ENCODE results near the gene CTAGE8.
"Not testable (repeated sequence)": the region's sequence is repeated elsewhere in the genome, so short reads cannot be mapped to it uniquely, and the experiment has no call there.

Gene CTAGE8, protein sequence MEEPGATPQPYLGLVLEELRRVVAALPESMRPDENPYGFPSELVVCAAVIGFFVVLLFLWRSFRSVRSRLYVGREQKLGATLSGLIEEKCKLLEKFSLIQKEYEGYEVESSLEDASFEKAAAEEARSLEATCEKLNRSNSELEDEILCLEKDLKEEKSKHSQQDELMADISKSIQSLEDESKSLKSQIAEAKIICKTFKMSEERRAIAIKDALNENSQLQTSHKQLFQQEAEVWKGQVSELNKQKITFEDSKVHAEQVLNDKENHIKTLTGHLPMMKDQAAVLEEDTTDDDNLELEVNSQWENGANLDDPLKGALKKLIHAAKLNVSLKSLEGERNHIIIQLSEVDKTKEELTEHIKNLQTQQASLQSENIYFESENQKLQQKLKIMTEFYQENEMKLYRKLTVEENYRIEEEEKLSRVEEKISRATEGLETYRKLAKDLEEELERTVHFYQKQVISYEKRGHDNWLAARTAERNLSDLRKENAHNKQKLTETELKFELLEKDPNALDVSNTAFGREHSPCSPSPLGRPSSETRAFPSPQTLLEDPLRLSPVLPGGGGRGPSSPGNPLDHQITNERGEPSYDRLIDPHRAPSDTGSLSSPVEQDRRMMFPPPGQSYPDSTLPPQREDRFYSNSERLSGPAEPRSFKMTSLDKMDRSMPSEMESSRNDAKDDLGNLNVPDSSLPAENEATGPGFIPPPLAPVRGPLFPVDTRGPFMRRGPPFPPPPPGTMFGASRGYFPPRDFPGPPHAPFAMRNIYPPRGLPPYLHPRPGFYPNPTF

DNA sequence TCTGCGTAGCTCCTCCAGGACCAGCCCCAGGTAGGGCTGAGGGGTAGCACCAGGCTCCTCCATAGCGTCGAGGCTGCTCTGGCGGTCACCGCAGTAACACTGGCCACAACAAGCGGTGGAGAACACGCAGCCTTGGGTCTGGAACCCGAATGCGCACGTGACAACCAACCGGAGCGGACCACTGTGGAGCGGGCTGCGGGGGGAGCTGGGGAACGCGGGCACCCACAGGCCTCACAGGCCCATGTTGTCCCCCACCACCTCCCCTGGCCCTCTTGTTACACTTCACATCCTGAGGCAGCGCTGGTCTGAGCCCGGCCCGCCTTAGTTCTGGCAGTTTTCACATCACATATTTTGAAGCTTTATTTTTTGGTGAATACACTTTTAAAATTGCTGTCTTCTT lies at the start of gene CTAGE8:
Gene CTAGE8 (minus strand): TSS at position 101 of the 400 bp plus-strand sequence. CDS start 38 bp downstream, at position 63.
- DNase-seq (ENCODE audit: low read depth in 2 of 2) = not testable (repeated sequence)

DNA sequence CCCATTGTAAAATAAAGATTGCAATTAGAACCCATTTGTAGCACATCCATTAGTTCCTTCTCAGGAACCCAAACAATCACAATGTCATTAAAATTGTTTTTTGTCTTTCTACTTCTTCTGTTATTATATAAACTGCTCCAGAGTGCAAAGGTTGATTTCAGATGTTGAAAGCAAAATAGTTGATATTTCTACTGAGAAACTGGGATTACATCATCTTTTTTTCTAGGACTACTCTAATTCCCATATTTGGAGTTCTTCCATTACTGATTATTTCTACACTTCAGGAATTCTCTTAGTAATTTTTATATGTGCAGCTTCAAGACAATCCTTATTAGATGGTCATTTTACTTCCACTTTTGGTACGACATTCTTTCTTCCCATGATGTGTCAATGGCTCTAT lies 48.4 kb upstream of the CTAGE8 start:
- DNase-seq (ENCODE audit: low read depth in 2 of 2) = not testable (repeated sequence)

DNA sequence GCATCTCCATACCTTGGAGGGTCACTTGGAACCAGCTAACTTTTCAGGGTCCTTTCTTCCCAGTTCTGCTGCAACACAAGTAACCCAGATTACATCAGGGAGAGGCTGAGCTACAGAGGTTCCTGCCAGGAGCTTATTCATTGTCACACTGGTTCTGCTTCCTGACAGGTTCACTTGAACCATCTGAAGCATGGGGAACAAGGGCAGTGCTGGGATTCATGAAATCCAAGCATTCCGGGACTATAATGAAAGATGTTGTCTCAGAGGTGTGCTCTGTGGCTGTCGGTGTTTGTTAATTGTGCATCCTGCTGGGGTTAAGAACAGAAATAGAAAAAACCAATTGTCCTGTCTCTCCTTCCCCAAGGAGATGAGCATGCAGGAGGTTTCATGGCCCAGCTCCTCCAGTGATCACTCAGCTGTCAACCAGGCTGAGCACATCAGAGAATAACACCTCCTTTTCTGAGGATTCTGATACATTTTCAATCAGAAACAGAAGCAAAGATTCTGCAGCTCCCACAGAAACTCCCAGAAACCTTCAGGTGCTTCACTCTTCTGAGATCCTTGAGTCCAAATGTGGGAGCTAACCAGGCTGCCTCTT lies 42.9 kb upstream of the CTAGE8 start, which contains the start of gene OR2A1:
Gene OR2A1 (plus strand): TSS at position 548 of the 598 bp plus-strand sequence. CDS start 5,706 bp downstream, outside the sequence.
- DNase-seq (ENCODE audit: low read depth in 2 of 2) = not testable (repeated sequence)

DNA sequence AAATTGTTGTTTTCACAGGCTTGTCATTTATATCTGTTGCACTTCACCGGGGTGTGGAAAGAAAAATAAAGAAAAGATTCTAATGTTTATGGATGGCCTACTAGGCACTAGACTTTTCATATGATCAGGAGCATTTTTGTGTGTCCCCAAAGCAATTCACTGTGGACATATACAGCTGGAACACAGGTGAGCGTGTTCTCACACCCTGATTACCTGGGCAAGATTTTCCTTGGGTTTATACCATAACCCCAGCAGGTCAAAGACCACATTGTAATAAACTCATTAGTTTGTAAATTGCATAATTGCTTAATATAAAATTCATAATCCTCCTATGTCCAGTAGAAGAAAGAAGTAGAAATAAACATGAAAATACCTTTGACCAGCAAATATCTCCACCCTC lies 42.1 kb upstream of the CTAGE8 start:
- not testable (repeated sequence) for DNase-seq (ENCODE audit: low read depth in 2 of 2)

DNA sequence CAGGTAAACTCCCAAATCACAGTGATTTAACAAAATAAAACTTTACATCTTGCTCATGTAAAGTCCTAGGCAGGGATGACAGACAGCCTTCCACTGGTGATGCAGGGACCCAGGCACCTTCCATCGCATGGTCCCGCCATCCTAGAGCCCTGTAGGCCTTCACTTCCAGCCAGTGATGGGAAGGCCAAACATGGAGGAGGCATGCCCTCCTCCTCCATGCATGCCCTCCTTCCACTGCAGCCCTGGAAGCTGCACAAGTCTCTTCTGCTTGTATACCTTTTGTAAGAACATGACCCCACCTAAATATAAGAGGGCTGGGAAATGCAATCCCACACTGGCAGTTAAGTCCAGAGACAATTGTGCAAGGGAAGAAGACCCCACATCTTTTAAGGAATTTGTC lies 40.6 kb upstream of the CTAGE8 start:
- DNase-seq (ENCODE audit: low read depth in 2 of 2) = not testable (repeated sequence)

DNA sequence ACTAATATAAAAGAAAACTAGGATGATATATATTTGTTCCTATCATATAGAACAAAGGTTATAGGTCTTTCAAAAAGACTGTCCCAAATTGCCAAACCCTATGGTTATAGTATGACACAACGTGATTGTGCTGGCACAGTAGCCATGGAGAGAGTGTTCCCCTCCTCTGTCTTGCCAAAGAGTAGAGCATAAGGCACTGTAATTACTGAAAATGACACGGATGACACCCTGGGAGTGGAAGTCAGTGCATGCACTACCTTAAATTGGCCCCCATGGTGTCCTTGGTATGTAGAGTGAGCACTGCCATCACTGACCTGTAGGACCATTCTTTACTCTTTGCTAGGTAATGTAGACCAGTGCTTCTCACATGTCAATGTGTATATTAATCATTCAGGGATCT lies 36.1 kb upstream of the CTAGE8 start:
- not testable (repeated sequence) for DNase-seq (ENCODE audit: low read depth in 2 of 2)

DNA sequence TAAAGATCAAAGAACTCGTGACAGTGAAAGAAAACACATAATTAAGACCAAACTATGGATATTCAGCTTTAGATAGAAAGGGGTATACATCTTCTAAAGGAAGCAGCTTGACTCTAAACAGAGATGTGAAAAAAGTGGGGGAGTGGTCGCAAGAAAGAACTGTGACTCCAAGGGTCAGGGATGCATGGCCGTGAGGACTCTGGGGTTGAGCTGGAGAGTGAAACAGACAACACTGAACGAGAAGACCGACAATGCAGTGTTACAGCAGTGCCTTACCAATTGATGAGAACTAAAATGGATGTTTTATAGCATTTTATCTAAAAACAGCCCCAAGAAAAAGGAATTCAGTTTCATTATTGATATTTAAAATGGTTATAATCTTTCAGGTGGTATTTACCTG lies 34.5 kb upstream of the CTAGE8 start:
- not testable (repeated sequence) for DNase-seq (ENCODE audit: low read depth in 2 of 2)

DNA sequence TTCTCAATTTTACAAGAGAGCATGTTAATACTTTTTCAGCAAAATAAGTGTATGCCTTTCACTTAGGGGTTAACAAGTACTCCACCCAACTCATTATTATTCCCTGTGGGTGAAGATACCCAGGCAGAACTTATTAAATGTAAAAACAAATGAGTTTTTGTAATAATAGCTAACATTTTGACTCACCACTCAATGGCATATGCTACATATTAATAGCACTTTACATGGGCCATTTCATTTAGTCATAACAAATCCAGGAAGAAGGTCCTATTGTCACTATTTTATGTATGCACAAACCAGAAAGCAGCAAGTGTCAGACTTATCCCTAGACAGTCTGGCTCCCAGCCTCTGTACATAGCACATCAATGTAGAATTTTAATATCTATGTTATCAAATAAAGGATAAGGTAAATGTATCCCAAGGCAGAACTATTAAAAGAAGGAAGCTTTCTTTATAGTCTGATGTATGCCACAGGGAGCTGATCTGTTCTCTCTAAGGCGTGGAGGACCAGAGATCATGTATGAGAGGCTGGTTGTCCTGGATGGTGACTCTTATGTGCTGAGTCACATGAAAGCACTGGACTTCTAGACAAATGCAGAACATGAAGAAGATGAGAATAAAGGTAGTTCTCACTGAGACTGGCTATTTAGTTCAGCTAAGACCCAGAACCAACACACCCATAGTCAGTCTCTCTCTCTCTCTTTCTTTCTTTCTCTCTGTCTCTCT lies 33.7 kb upstream of the CTAGE8 start:
- not testable (repeated sequence) for DNase-seq (ENCODE audit: low read depth in 2 of 2)

DNA sequence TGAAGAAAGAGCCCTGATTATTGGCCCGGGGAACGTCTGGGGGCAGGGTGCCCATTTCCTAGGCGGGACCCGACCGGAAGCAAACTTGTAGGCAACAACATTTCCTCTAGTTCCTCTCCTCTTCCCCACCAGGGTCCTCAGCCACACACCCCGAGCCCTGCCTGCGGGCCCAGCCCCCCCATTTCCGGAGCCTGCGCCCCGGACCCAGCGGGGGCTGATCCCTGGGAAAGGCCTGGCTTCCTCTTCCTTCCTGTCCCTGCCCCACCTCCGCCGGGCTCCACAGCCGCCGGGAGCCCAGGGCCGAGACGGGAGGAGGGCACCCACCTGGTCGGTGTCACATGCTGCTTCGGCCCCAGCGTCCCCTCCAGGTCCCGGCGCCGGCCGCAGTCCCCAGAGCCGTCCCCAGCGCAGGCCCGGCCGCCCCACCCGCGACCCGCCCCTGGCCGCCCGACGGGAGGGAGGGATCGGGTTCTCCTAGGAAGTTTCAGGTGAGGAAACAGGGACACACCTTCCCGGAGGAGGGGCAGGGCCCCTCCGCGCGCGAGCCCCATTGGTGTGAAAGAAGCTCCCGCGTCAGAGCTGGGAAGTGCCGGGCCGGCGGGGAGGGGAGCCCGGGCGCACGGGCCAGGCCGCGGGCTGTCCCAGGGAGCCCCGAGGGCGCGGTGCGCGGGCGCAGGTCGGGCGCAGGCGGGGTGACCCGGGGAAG lies 24.9 kb upstream of the CTAGE8 start:
- DNase-seq (ENCODE audit: low read depth in 2 of 2) = not testable (repeated sequence)

DNA sequence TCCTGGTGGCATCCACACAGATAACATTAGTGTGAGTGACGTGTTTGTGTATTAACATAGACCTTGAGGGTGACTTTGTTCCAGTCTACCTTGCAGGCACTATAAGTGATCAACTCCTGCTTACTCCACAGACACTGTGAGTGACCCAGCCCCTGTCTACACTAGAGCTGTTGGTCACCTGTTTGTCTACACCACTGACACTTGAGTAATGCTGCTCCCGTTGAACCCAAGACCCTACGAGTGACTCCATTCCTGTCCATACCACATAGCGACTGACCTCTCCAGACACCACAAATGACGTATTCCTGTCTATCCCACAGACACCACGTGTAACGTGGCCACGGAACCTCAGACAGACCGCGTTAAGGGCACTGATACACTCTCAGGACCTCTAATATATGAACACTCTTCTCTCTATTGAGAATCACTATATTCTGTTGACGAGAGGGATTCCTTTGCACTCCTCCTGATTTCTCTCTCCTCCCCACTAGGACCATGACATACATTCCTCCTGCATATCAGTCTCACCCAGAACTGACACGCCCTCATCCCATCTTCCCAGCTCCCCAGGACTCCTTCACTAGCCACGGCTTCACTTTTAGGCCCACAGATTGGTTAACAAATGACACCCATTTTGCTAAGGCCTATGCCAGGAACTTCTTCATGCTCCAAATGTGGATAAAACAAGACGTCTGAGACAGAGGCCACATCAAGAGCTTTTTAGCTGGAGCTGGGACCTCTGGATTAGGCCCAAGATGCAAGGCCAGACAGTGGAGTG lies 23.5 kb upstream of the CTAGE8 start:
- DNase-seq (ENCODE audit: low read depth in 2 of 2) = not testable (repeated sequence)

DNA sequence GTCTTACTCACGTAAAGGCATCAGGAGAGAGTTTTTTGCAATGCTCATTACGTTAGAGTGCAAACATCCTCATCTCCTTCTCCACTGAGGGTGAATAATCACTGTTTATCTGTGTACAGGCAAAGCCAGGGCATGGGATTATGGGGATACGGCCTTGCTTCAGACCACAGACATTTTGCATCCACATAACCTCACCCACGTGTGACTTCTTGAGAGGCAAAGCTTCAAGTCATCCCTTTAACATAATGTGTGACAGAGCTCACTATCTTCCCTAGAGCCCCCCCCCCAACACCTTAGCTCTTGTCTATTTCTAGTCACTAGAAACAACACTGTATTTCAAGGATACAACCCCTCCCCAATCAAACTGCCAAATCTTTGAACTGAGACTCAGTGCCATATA lies 22.5 kb upstream of the CTAGE8 start:
- not testable (repeated sequence) for DNase-seq (ENCODE audit: low read depth in 2 of 2)

DNA sequence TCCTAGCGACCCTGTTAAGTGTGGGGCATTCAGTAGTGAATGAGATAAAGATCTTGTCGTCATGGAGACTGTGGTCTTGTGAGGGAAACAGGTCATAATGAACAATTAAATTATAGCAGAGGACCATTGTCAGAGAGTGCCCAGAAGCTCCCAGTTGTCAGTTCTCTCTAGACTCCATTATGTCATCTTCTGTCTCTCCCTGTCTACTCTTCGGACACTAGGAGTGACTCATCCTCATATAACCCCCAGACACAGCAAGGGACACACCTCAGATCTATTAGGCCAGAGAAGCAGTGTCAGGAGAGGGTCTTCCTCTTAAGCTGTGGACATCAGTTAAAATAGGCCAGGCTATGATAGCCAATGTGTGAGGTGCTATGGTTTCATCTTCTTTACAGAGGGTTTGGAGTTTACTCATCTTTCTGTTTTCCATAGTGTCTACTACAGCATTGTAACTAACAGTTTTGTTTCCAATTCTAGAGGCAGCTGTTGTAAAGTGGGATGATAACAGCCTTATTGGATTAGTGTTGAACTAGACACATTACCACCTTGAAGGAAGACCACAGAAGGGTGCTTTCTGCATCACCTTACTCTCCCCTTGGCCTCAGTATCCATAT lies 18.2 kb upstream of the CTAGE8 start:
- not testable (repeated sequence) for DNase-seq (ENCODE audit: low read depth in 2 of 2)

DNA sequence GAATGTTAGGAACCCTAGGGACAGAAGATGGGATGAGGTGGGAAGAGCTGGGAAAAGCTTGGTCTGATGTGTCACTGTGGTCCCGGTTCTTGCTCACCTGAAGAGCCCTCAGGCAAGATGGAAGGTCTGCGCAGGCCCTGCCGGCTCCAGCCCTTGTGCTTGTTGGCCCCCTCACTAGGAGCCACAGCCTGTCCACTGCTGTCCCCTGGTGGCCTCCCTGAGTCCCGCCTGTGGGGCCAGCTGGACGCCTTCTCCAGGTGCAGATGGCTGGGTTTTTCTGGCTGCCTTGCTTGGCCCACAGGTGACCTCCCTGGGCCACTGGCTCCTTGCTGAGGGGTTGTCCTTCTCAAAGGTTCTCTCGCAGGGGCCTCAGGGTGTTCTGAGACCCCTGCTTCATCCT lies 14.6 kb upstream of the CTAGE8 start:
- DNase-seq (ENCODE audit: low read depth in 2 of 2) = not testable (repeated sequence)

DNA sequence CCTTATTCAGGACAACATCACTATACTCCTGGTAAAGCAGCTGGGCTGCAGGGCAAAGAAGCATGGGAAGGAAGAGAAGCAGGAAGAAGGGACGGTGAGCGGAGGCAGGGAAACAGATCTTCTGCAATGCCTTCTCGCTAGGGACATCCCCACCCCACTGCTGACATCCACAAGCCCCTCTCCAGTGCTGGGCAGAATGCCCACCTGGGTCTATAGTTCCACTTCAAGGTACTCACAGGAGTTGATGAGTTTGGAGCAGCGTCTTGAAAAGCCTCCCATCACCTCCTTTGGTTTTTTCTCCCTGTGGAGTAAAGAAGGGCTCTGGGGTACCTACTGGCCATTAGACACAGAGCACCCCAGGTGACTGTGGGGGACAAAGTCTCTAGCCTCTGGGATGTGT lies 13.4 kb upstream of the CTAGE8 start:
- not testable (repeated sequence) for DNase-seq (ENCODE audit: low read depth in 2 of 2)

DNA sequence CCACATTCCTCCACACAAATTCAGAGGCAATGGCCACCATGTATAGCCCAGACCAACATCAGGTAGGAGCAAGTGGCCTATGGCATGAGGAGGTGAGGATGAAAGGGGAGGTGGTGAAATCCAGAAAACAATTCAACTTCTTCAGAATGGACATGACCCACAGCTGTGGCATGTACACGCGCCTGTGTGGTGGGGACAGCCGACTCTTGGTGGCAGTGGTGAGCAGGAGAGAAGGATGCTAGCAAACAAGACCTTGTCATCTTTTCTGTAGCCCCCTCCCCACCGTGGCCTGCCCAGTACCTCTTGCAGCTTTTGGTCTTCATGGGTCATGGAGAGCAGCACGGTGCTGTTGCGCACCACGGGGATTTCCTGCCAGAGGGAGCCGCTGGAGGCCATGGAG lies 12.9 kb upstream of the CTAGE8 start:
- not testable (repeated sequence) for DNase-seq (ENCODE audit: low read depth in 2 of 2)

DNA sequence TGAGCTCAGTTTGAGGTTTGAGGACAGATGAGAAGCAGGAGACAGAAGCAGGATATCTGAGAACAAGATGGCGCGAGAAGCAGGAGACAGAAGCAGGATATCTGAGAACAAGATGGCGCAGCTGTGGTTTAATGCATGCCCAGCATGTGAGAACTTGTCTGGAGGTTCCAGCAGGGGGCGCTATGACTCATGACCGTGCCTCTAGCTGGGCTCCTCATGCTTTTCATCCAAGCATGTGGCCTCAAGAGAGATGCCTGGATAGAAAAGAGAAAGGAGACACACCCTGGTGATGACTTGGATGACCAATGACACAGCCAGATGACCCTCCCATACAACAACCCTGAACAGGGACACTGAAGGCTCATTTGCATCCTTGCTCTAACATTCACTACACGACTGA lies 10.9 kb upstream of the CTAGE8 start:
- not testable (repeated sequence) for DNase-seq (ENCODE audit: low read depth in 2 of 2)

DNA sequence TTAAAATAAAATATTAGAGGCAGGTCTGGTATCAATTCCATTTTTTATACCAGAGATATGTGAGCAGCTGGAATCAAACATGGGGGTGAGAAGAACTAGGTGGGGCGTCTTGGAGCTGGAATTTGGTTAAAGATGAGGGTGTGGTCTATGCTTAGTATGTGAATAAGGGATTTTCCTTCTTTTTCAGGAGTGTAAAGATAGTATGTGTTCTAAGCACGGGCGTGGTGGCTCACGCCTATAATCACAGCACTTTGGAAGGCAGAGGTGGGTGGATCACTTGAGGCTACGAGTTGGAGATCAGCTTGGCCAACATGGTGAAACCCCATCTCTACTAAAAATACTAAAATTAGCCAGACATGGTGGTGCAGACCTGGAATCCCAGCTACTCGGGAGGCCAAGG lies 6.2 kb upstream of the CTAGE8 start:
- DNase-seq (ENCODE audit: low read depth in 2 of 2) = not testable (repeated sequence)

DNA sequence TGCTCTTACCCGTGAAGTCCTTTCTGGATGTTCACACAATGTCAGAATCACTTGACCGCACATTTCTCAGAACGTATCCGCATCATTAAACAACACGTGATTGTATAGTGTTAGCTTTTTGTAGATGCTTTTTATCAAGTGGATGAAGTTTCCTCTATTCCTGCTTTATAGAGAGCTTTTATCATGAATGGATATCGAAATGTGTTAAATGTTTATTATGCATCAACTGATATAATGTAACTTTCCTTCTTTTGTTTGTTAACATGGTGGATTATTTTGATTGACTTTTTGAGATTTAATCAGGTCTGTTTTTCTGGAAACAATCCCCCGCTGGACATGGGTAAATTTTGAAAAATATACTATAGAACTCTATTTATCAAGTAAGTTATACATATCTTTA lies 4.4 kb downstream of the CTAGE8 start, which contains the start of gene OR2A7:
Gene OR2A7 (minus strand): TSS at position 101 of the 400 bp plus-strand sequence. CDS start 5,164 bp downstream, outside the sequence.
- not testable (repeated sequence) for DNase-seq (ENCODE audit: low read depth in 2 of 2)

DNA sequence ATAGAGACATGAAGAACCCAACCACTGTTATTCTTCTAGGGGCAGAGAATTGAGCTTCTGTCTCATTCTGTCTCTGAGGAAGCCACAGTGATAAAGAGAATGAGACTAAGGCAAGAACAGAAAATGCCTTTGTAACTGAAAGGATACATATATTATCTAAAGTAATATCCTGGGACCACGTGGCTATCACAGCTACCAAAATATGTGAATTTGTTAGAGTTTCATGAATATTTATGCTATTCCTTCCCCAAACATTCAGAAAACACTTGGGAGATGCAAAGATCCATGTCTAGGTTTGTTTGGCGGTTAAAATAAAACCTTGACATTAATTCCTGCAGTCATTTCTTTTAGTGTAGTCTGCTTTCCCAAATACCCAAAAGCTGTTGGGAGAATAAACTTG lies 7.0 kb downstream of the CTAGE8 start:
- DNase-seq (ENCODE audit: low read depth in 2 of 2) = not testable (repeated sequence)
